Activated T-cell treated with anti-CD3 and anti-CD28 coated beads, Interleukin-2, amount 50 U/mL, for 48 hours (primary cell): ENCODE results near the gene C12orf42.

Experiments used
- DNase-seq, 2 experiments: peaks; one replicate each; pipeline ENCODE4 v3.0.0-alpha.2; 2020

C12orf42 gene

GRCh38 chr12:103422746-103423515 lies 72.8 kb downstream of the C12orf42 start:
- no peak for DNase-seq

- DNase-seq: no peak
Observed at GRCh38 chr12:103422328-103422727, 73.4 kb downstream of the C12orf42 start.

GRCh38 chr12:103421402-103421801 lies 74.4 kb downstream of the C12orf42 start:
- no peak for DNase-seq

- DNase-seq: no peak
Observed at GRCh38 chr12:103415681-103416080, 80.1 kb downstream of the C12orf42 start.

DNA sequence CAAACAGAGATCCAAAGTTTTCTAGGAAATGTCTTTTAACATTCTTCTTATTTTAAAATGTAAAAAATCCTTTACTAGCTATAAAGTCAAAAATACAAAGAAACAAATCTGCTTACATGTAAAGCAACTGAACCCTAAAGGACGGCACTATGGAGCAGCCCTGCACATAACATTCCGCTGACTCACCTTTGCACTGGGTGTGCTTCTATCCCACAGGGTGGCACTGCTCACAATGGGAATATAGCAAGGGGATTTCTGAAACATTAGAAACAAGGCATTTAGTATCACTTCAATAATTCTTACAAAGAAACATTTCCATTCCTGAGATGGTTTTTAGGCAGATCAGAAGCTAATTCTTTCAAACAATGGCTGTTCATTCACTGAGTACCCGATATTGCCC lies 94.3 kb downstream of the C12orf42 start:
- no peak for DNase-seq

- no peak for DNase-seq
Observed at GRCh38 chr12:103399986-103400385, 95.8 kb downstream of the C12orf42 start.

DNA sequence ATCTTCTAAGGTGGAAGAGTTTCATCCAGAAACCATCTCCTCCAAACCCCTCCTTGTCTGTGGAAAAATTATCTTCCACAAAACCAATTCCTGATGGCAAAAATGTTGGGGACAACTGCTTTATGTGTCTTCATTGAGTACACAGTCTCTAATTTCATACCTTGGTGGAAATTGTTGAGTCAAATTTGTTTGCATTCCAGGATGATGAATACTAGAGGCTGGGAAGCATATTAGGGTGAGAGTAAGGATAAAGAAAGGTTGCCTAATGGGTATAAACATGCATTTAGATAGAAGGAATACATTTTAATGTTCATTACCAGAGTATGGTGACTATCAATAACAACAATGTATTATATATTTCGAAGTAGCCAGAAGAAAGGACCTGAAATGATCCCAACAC lies 98.2 kb downstream of the C12orf42 start:
- no peak for DNase-seq

DNA sequence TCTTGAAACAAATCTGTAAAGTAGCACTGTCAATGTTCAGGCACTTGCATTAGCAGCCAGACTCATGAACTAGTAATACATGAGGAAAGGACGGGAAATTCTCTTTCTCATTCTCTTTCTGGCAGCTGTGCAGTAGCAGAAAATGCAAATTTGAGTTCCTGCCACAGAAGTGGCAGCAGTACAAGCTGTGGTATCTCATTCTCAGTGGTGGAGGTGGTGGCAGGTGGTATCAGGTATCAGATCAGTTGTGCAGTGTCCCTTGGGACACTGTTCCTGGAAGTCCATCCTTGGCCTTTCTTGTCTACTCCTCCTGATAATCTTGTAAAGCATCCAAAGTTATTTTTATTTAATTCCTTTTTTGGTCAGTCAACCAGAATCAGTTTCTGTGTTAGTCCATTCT lies 103.0 kb downstream of the C12orf42 start:
- DNase-seq: no peak

DNA sequence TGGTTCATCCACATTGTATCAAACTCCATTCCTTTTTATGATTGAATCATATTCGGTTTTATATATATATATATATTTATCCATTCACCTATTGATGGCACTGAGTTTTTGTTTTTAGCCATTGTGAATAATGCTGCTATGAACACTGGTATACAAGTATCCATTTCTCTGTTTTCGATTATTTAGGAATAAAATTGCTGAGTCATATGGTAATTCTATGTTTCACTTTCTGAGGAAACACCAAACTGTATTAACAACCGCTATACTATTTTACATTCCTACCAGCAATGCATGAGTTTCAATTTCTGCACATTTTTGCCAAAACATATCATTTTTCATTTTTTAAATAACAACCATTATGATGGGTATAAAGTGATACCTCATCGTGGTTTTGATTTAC lies 104.7 kb downstream of the C12orf42 start:
- no peak for DNase-seq

GRCh38 chr12:103387385-103387784 lies 108.4 kb downstream of the C12orf42 start:
- DNase-seq: no peak

- DNase-seq: no peak
Observed at GRCh38 chr12:103386451-103386850, 109.3 kb downstream of the C12orf42 start.

DNA sequence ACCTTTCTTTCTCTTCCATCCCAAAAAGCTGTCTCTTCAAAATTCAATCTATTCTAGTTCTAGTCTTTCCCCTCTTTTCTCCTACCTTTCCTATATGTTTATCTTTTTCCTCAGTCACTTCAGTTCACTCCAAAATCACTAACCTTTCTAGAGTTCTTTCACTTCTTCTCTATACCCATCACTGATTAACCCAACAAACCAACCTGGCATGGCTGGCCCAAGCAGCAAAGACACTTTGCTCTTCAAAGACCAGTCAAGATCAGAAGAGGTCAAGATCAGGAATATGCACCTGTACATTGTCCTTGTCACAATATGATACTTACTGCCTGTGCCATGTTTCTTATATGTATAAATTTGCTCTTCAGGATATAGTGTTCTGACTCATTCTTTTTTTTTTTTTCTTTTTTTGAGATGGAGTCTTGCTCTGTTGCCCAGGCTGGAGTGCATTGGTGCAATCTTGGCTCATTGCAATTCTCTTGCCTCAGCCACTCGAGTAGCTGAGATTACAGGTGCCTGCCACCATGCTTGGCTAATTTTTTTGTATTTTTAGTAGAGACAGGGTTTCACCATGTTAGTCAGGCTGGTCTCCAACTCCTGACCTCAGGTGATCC lies 112.9 kb downstream of the C12orf42 start:
- no peak for DNase-seq

DNA sequence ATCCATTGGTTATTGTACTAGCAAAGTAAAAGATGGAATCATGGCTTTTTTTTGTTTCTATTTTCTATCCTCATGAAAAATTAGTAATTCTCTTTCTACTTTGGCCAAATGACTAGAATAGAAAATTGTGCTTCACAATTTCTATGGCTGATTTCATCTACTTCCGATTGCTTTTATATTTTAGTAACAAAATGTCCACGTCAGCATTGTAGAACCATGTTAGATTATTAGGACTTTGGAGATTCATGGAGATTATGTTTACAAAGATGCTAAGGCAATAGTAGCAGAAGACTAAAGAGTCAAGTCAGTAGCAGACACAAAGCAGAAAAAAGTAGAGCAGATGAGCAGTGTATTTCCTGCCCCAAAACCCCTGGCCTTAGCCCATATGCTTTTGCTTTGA lies 113.6 kb downstream of the C12orf42 start:
- no peak for DNase-seq

DNA sequence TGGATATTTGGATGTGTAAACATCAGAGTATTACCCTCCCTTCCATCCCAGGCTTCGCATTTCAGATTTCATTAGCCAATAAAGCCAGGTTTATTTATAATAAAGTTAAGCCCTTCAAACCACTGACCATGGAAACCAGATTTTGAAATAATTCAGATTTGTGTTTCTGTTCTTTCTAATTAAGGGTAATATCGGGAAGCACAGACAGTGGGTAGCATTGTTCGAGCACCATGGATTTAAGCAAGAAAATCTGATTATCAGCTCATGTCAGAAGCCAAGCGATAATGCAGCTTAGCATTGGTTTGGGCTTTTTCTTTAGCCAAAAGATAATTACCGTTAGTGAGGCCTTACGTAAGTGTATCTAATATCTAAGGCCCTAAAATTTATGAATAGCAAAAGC lies 116.1 kb downstream of the C12orf42 start:
- no peak for DNase-seq

- DNase-seq: no peak
Observed at GRCh38 chr12:103373088-103373523, 122.7 kb downstream of the C12orf42 start.

GRCh38 chr12:103369929-103370328 lies 125.8 kb downstream of the C12orf42 start:
- DNase-seq: no peak

DNA sequence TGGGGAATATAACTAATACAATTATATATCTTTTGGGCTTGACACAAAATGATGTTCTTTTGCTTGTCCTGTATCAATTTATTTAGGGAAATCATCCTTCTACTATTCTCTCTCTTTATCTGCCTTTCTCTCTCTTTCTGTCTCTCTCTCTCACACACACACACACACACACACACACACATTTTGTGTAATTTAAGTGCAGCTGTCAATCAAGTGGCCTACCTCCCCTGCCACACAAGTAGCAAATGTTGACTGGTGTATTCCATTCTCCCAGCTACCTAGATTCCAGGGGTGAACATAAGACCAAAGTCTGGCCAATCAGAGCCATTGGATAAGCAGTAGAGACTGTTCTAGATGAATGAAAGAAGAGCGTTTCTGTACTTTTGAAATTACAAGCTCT lies 127.6 kb downstream of the C12orf42 start:
- DNase-seq: no peak

GRCh38 chr12:103354403-103354802 lies 141.4 kb downstream of the C12orf42 start:
- no peak for DNase-seq

DNA sequence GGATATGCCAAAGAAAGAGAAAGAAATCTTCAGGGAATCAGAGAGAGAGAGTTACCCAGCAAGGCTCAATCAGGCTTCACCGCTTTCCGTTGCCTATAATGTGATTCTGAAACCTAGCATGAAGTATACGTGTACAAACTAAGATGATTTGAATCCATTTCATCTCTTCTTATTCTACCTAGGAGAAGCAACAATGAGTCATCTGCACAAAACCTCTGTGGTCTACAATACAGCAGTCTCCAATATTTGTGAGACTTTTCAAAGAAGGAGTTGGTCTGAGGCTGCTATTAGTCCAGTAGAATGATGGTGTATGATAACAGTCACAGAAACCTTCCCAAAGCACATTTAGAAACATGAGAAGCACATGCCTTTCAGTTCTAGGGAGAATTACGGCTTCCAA lies 141.9 kb downstream of the C12orf42 start:
- DNase-seq: no peak

DNA sequence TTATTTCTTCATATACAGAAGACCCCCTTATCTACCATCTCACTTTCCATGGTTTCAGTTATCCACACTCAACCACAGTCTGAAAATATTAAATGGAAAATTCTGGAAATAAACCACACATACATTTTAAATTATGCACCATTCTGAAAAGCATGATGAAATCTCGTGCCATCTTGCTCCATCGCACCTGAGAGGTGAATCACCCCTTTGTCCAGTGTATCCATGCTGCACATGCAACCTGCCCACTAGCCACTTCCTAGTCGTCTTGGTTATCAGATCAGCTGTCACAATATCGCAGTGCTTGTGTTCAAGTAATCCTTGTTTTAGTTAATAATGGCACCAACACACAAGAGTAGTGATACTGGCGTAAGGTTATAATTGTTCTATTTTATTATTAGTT lies 145.7 kb downstream of the C12orf42 start:
- no peak for DNase-seq

DNA sequence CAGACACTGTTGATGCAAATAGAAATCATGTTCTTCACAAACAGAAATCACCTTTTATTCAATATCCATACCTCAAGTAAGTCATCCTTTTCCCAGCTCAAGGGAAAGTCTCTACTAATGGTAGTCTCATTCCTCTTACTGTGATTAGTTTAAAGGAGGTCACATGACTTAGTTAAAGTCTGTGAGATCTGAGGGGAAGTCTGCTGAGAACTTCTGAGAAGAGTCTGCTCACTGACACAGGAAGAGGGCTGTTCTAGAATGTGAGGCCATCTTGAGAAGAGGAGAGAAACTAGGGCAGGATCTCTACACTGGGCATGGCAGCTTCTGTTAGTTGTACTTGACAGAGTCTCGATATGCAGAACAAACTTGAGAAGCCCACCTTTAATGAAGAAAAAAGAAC lies 146.8 kb downstream of the C12orf42 start:
- DNase-seq: no peak

DNA sequence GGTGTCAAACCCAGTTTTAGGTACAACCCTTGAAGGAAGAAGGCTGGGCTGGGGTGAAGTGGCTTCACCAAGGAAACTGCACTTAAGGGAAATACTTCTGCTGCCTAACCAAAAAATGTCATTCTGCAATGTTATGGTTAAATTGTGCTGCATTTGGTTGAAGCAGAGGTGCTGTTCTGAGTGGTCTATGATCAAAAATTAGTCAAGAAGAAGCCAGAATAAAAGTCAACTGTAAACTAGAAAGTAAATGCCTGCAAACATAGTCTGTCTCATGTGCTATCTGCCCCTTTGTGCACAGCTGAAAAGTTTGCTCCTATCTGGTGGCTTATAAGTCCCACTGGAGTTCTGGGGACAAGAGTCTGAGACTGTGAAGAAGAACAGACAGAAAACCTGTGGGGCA lies 158.8 kb downstream of the C12orf42 start:
- no peak for DNase-seq

- DNase-seq: no peak
Observed at GRCh38 chr12:103334466-103334865, 161.3 kb downstream of the C12orf42 start.

DNA sequence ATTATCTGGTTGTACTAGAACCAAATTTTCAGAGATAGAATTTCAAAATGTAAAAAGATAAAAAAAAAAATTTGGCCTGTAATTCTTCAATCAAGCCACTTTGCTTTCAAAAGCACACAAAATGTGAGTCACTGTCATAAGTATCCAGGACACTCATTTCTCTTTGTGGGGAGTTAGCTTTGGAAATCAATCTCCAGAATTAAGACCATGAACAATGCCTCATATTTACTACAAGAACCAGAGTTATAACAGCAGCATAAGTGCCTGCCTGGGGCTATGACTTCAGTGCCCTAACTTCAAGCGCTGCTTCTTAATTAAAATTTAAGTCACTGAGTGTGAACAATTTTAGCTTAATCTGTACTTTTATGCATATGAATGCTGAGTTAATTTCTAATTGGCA lies 162.1 kb downstream of the C12orf42 start:
- no peak for DNase-seq

DNA sequence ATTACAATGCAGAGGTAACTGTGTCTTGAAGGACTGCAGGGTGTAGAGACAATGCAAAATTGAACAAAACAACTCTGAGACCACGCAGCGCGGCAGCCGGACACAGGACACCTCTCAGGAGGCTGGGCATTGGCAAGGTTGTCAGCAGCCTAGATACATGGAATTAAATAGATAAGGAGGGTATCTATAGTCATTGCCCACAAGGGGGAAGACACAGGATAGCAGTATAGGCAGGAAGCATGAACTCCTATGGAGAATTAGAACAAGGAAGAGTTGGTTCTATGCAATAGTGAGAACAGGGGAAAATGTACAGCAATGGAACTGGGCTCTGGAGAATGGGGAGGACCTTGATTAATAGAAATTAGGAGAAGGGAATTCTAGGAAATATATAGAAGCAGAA lies 164.1 kb downstream of the C12orf42 start:
- DNase-seq: no peak
